HEK293 (cell line): ENCODE measurements around the gene ADNP.

Source experiments
- HOXC10 ChIP-seq: sonication (generic); formaldehyde crosslinking; IDR thresholded peaks from 2 replicates; pipeline ENCODE4 v1.8.1; 2023; ENCODE audit warnings: mild to moderate bottlenecking, missing genetic modification reagents
- IKZF3 ChIP-seq: fragments of 450-650 bp; IDR thresholded peaks from 2 replicates; pipeline ENCODE4 v1.5.0; 2018; ENCODE audit warnings: missing biosample characterization, mild to moderate bottlenecking, missing genetic modification characterization, moderate library complexity
- PRDM2 ChIP-seq: fragments of 450-650 bp; formaldehyde crosslinking; IDR thresholded peaks from 2 replicates; pipeline ENCODE4 v1.5.1; 2016; ENCODE audit warnings: missing biosample characterization, missing genetic modification characterization, borderline replicate concordance
- SCRT2 ChIP-seq: fragments of 450-650 bp; formaldehyde crosslinking; IDR thresholded peaks from 2 replicates; pipeline ENCODE4 v1.5.1; 2016; ENCODE audit warnings: missing biosample characterization, missing genetic modification characterization
- SP3 ChIP-seq: fragments of 450-650 bp; formaldehyde crosslinking; IDR thresholded peaks from 2 replicates; pipeline ENCODE4 v1.5.1; 2016; ENCODE audit warnings: missing biosample characterization, missing genetic modification characterization
- SP7 ChIP-seq: fragments of 450-650 bp; formaldehyde crosslinking; IDR thresholded peaks from 2 replicates; pipeline ENCODE4 v1.5.1; 2016; ENCODE audit warnings: missing biosample characterization, missing genetic modification characterization
- TRIM28 ChIP-seq: IDR thresholded peaks from 2 replicates; pipeline ENCODE4 v1.6.1; 2011; ENCODE audit warnings: low read length, control low read depth, borderline replicate concordance
- WT1 ChIP-seq: fragments of 450-650 bp; formaldehyde crosslinking; IDR thresholded peaks from 2 replicates; pipeline ENCODE4 v1.5.1; 2016; ENCODE audit warnings: missing biosample characterization, missing genetic modification characterization
- ZNF140 ChIP-seq: fragments of 450-650 bp; formaldehyde crosslinking; IDR thresholded peaks from 2 replicates; pipeline ENCODE4 v1.5.1; 2016; ENCODE audit warnings: missing biosample characterization, missing genetic modification characterization
- ZNF157 ChIP-seq: fragments of 450-650 bp; formaldehyde crosslinking; IDR thresholded peaks from 2 replicates; pipeline ENCODE4 v1.5.1; 2016; ENCODE audit warnings: missing biosample characterization, missing genetic modification characterization
- ZNF169 ChIP-seq: fragments of 450-650 bp; formaldehyde crosslinking; IDR thresholded peaks from 2 replicates; pipeline ENCODE4 v1.5.1; 2016; ENCODE audit warnings: missing biosample characterization, missing genetic modification characterization
- ZNF223 ChIP-seq: fragments of 450-650 bp; formaldehyde crosslinking; IDR thresholded peaks from 2 replicates; pipeline ENCODE4 v1.5.1; 2016; ENCODE audit warnings: missing biosample characterization, missing genetic modification characterization
- ZNF266 ChIP-seq: fragments of 450-650 bp; formaldehyde crosslinking; IDR thresholded peaks from 2 replicates; pipeline ENCODE4 v1.5.1; 2016; ENCODE audit warnings: missing biosample characterization, missing genetic modification characterization, low read depth
- ZNF394 ChIP-seq: fragments of 450-650 bp; formaldehyde crosslinking; IDR thresholded peaks from 2 replicates; pipeline ENCODE4 v1.5.1; 2016; ENCODE audit warnings: missing biosample characterization, missing genetic modification characterization, mild to moderate bottlenecking, moderate library complexity, borderline replicate concordance
- ZNF48 ChIP-seq: fragments of 450-650 bp; formaldehyde crosslinking; IDR thresholded peaks from 2 replicates; pipeline ENCODE4 v1.5.1; 2016; ENCODE audit warnings: missing biosample characterization, missing genetic modification characterization
- ZNF529 ChIP-seq: fragments of 450-650 bp; formaldehyde crosslinking; IDR thresholded peaks from 2 replicates; pipeline ENCODE4 v1.5.1; 2017; ENCODE audit warnings: missing genetic modification characterization, missing biosample characterization; ENCODE audit not compliant: insufficient replicate concordance
- ZNF548 ChIP-seq: fragments of 450-650 bp; formaldehyde crosslinking; IDR thresholded peaks from 2 replicates; pipeline ENCODE4 v1.5.1; 2016; ENCODE audit warnings: missing biosample characterization, missing genetic modification characterization
- ZNF585B ChIP-seq: fragments of 450-650 bp; formaldehyde crosslinking; IDR thresholded peaks from 2 replicates; pipeline ENCODE4 v1.5.1; 2016; ENCODE audit warnings: missing biosample characterization, missing genetic modification characterization
- ZNF629 ChIP-seq: fragments of 450-650 bp; formaldehyde crosslinking; IDR thresholded peaks from 2 replicates; pipeline ENCODE4 v1.5.1; 2017; ENCODE audit warnings: missing biosample characterization, missing genetic modification characterization
- ZNF660 ChIP-seq: fragments of 450-650 bp; IDR thresholded peaks from 2 replicates; pipeline ENCODE4 v1.5.1; 2018; ENCODE audit warnings: missing biosample characterization, mild to moderate bottlenecking, missing genetic modification characterization
- TF ChIP-seq, protein P1 (sequence below): fragments of 450-650 bp; formaldehyde crosslinking; IDR thresholded peaks from 2 replicates; pipeline ENCODE4 v1.5.1; 2017; ENCODE audit warnings: missing biosample characterization, missing genetic modification characterization
- TF ChIP-seq, protein P2 (sequence below): sonication (generic); formaldehyde crosslinking; IDR thresholded peaks from 2 replicates; pipeline ENCODE4 v1.8.1; 2022; ENCODE audit warnings: mild to moderate bottlenecking, moderate library complexity, missing genetic modification reagents
- TF ChIP-seq, protein P3 (sequence below): fragments of 450-650 bp; formaldehyde crosslinking; IDR thresholded peaks from 2 replicates; pipeline ENCODE4 v1.5.1; 2016; ENCODE audit warnings: missing biosample characterization, missing genetic modification characterization
- TF ChIP-seq, protein P4 (sequence below): fragments of 450-650 bp; formaldehyde crosslinking; IDR thresholded peaks from 2 replicates; pipeline ENCODE4 v1.5.1; 2016; ENCODE audit warnings: missing biosample characterization, missing genetic modification characterization
- TF ChIP-seq, protein P5 (sequence below): fragments of 450-650 bp; formaldehyde crosslinking; IDR thresholded peaks from 2 replicates; pipeline ENCODE4 v1.5.1; 2016; ENCODE audit warnings: missing biosample characterization, missing genetic modification characterization
- TF ChIP-seq, protein P6 (sequence below): fragments of 450-650 bp; formaldehyde crosslinking; IDR thresholded peaks from 2 replicates; pipeline ENCODE4 v1.5.1; 2016; ENCODE audit warnings: missing biosample characterization, missing genetic modification characterization, borderline replicate concordance

Gene ADNP

GRCh38 chr20:50844430-50845100 lies 86.7 kb downstream of the ADNP start (continued):
- TF ChIP-seq SP3 (no peak), ZNF140 (tag by site-specific recombination) (no peak), ZNF585B (no peak), ZNF629 (peak; percentile 55), ZNF266 (no peak), SP7 (tag by site-specific recombination) (peak; percentile 65), ZNF660 (tag by site-specific recombination) (no peak), PRDM2 (tag by site-specific recombination) (no peak), ZNF548 (tag by site-specific recombination) (no peak), ZNF169 (tag by site-specific recombination) (no peak), ZNF48 (no peak), ZNF394 (tag by site-specific recombination) (no peak), HOXC10 (CRISPR knock-in tag) (no peak), IKZF3 (no peak), ZNF223 (no peak), ZNF529 (tag by site-specific recombination) (no peak), TRIM28 (no peak), ZNF157 (tag by site-specific recombination) (no peak), SCRT2 (tag by site-specific recombination) (no peak), WT1 (no peak)
- TF ChIP-seq, protein P1, sequence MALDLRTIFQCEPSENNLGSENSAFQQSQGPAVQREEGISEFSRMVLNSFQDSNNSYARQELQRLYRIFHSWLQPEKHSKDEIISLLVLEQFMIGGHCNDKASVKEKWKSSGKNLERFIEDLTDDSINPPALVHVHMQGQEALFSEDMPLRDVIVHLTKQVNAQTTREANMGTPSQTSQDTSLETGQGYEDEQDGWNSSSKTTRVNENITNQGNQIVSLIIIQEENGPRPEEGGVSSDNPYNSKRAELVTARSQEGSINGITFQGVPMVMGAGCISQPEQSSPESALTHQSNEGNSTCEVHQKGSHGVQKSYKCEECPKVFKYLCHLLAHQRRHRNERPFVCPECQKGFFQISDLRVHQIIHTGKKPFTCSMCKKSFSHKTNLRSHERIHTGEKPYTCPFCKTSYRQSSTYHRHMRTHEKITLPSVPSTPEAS (tag by site-specific recombination) = peak; percentile 72
- TF ChIP-seq, protein P2, sequence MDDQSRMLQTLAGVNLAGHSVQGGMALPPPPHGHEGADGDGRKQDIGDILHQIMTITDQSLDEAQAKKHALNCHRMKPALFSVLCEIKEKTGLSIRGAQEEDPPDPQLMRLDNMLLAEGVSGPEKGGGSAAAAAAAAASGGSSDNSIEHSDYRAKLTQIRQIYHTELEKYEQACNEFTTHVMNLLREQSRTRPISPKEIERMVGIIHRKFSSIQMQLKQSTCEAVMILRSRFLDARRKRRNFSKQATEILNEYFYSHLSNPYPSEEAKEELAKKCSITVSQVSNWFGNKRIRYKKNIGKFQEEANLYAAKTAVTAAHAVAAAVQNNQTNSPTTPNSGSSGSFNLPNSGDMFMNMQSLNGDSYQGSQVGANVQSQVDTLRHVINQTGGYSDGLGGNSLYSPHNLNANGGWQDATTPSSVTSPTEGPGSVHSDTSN (CRISPR knock-in tag) = no peak
- TF ChIP-seq, protein P3, sequence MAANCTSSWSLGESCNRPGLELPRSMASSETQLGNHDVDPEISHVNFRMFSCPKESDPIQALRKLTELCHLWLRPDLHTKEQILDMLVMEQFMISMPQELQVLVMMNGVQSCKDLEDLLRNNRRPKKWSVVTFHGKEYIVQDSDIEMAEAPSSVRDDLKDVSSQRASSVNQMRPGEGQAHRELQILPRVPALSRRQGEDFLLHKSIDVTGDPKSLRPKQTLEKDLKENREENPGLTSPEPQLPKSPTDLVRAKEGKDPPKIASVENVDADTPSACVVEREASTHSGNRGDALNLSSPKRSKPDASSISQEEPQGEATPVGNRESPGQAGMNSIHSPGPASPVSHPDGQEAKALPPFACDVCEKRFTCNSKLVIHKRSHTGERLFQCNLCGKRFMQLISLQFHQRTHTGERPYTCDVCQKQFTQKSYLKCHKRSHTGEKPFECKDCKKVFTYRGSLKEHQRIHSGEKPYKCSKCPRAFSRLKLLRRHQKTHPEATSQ (tag by site-specific recombination) = no peak
- TF ChIP-seq, protein P4, sequence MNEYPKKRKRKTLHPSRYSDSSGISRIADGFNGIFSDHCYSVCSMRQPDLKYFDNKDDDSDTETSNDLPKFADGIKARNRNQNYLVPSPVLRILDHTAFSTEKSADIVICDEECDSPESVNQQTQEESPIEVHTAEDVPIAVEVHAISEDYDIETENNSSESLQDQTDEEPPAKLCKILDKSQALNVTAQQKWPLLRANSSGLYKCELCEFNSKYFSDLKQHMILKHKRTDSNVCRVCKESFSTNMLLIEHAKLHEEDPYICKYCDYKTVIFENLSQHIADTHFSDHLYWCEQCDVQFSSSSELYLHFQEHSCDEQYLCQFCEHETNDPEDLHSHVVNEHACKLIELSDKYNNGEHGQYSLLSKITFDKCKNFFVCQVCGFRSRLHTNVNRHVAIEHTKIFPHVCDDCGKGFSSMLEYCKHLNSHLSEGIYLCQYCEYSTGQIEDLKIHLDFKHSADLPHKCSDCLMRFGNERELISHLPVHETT (tag by site-specific recombination) = no peak
- TF ChIP-seq, protein P5, sequence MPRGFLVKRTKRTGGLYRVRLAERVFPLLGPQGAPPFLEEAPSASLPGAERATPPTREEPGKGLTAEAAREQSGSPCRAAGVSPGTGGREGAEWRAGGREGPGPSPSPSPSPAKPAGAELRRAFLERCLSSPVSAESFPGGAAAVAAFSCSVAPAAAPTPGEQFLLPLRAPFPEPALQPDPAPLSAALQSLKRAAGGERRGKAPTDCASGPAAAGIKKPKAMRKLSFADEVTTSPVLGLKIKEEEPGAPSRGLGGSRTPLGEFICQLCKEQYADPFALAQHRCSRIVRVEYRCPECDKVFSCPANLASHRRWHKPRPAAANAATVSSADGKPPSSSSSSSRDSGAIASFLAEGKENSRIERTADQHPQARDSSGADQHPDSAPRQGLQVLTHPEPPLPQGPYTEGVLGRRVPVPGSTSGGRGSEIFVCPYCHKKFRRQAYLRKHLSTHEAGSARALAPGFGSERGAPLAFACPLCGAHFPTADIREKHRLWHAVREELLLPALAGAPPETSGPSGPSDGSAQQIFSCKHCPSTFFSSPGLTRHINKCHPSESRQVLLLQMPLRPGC = peak; percentile 31; the same call in 1 of the 2 replicates
- TF ChIP-seq, protein P6, sequence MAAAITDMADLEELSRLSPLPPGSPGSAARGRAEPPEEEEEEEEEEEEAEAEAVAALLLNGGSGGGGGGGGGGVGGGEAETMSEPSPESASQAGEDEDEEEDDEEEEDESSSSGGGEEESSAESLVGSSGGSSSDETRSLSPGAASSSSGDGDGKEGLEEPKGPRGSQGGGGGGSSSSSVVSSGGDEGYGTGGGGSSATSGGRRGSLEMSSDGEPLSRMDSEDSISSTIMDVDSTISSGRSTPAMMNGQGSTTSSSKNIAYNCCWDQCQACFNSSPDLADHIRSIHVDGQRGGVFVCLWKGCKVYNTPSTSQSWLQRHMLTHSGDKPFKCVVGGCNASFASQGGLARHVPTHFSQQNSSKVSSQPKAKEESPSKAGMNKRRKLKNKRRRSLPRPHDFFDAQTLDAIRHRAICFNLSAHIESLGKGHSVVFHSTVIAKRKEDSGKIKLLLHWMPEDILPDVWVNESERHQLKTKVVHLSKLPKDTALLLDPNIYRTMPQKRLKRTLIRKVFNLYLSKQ = no peak
